GM18508 (cell line): ENCODE data around the gene MAP2K2.
"Not testable (repeated sequence)": the region's sequence is repeated elsewhere in the genome, so short reads cannot be mapped to it uniquely, and the experiment has no call there.

Source experiments
- ATAC-seq: cut with Tn5 transposase; IDR thresholded peaks from one replicate; pipeline ENCODE4 v1.9.1; 2021; ENCODE audit warnings: moderate number of reproducible peaks; ENCODE audit not compliant: insufficient read depth, unreplicated experiment

Gene MAP2K2

DNA sequence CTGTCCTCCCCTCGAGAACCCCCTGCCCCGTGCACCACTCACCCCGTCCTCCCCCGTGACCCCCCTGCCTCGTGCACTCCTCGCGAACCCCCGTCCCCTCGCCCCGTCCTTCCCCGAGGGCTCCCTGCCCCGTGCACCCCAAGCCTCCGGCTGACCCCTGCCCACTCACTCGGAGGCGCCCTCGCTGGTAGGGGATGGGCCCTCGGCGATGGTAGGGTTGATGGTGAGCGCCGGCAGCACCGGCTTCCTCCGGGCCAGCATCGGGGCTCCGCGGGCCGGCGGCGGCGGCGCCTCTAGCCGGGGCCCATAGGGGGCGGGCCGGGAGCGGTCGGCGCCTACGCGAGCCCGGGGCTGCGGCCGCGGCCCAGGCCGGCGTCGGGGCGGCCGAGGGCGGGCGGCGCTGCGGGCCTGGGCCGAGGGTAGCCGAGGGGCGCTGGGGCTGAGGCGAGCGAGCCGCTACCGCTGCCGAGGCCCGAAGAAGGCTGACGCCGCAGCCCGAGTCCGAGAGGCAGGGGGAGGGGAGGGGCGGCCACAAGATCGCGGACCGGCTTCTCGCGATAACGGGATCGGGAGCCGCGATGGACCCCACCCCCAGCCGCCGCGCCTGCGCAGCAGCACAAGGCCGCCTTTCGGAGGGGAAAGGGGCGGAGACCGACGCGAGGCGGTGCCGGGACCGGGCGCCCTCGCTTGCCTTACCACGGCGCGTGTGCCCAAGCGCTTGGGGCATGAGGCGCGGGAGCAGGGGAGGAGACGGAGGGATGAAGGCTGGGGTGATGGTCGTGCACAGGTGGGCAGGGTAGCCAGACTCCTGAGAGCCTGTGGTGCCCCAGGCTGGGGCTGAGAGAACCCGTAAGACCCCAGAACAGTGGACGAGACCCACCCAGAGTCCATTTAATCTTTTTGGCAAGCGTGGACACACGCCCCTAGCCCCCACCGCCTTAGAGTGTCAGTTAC, at the start of gene MAP2K2:
Gene MAP2K2, minus strand, starts transcription at position 508 of the 954 bp plus-strand sequence. Its CDS starts 247 bp downstream, at position 261.
- ATAC-seq, result no peak

- no peak for ATAC-seq
These were observed 49.0 kb upstream of the MAP2K2 start for GRCh38 chr19:4172861-4173473.

DNA sequence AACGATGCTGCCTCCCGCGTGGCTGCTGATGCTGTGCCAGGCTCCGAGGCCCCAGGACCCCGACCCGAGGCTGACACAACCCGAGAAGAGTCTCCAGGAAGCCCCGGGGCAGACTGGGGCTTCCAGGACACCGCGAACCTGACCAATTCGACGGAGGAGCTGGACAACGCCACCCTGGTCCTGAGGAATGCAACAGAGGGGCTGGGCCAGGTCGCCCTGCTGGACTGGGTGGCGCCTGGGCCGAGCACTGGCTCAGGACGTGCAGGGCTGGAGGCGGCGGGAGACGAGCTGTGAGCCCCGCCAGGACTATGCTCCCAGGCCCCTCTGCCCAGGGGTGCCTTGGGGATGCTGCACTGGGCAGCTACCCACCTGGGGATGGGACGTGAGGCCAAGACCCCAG, 47.8 kb upstream of the MAP2K2 start:
- ATAC-seq, result no peak

GRCh38 chr19:4164262-4164661, 40.3 kb upstream of the MAP2K2 start:
- ATAC-seq, result no peak

- no peak for ATAC-seq
These were observed 37.6 kb upstream of the MAP2K2 start for GRCh38 chr19:4161415-4162077.

GRCh38 chr19:4157971-4158370, 34.0 kb upstream of the MAP2K2 start:
- not testable (repeated sequence) for ATAC-seq

GRCh38 chr19:4157164-4157563, 33.2 kb upstream of the MAP2K2 start:
- ATAC-seq, result no peak

GRCh38 chr19:4154571-4155312, 30.8 kb upstream of the MAP2K2 start:
- no peak for ATAC-seq

GRCh38 chr19:4152241-4152998, 28.5 kb upstream of the MAP2K2 start:
- no peak for ATAC-seq

DNA sequence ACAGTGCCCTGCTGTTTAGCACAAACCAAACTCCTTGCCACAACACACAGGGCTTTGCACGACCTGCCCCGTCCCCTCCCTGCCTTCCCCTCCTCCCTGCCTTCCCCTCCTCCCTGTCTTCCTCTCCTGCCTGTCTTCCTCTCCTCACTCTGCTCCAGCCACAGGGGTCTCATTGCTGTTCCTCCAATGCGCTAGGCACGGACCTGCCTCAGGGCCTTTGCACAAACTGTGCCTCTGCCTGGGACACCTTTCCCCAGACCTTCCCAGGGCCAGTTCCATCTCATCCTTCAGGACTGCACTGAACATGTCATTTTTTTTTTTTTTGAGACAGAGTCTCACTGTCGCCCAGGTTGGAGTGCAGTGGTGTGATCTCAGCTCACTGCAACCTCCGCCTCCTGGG, 27.7 kb upstream of the MAP2K2 start:
- no peak for ATAC-seq

DNA sequence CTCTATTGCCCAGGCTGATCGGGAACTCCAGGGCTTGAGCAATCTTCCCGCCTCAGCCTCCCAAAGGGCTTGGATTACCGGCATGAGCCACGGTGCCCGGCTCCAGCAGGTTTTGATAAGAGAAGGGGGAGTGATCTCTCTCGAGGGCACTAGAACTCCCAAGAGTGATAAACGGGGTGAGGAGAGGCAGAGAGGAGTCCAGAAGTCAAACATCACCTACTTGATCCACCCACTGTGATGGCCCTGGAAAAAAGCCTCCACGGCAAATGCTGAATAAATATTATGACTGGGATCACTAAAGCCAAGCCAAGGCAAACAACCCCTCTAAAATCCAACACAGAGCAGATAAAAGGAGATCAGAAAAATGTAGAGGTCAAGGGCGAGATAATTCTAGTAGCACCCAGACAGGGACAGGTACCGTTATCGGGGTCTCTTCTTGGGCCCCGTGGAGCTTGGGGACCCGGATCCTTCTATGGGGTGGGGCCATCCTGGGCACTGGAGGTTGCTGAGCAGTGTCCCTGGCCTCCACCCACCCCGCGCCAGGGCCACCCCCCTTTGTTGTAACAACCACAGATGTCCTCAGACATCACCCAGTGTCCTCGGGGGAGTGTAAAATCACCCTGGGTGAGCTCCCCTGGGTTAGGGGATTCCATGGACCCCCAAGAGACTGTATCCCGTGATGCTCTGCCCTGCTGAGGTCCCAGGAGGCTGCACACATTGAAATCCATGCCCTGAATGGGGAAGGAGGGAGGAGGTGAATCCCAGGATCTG, 25.8 kb upstream of the MAP2K2 start:
- no peak for ATAC-seq

- ATAC-seq, result no peak
These were observed 20.8 kb upstream of the MAP2K2 start for GRCh38 chr19:4144666-4145249.

- not testable (repeated sequence) for ATAC-seq
These were observed 19.0 kb upstream of the MAP2K2 start for GRCh38 chr19:4142916-4143315.

- no peak for ATAC-seq
These were observed 16.4 kb upstream of the MAP2K2 start for GRCh38 chr19:4140237-4140711.

DNA sequence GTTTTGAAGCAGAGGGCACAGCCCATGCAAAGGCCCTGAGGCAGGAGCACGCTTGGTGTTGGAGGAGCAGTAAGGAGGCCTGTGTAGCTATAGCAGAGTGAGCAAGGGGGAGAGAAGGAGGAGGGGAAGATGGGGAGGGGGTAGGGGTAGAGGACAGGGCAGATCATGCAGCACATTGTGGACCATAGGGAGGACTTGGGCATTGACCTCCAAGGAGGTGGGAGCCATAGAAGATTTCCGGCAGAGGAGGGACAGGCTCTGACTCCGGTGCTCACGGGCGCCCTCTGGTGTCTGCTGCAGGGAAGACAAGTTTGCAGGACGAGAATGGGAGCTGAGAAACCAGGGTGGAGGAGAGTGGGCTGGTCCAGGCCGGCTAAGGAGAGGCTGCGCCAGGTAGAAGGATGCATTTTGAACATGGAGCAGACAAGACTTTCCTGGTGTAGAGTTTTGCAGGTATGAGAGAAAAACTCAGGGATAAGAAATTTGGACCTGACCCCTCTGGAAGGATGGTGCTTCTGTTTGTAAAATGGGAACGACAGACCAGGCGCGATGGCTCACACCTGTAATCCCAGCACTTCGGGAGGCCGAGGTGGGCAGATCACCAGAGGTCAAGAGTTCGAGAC, 15.8 kb upstream of the MAP2K2 start:
- ATAC-seq, result no peak

DNA sequence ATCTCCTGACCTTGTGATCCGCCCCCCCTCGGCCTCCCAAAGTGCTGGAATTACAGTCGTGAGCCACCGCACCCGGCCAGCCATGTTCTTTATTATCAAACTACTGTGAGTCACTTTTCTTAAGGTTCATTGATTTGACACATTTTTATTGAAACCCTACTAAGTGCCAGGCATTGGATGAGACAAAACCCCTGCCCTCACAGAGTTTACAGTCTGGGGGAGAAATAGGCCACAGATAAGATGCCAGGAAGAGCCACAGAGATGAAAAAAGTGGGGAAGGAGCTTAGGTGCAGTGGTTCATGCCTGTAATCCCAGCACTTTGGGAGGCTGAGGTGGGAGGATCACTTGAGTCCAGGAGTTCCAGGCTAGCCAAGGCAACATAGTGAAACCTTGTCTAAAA, 14.5 kb upstream of the MAP2K2 start:
- ATAC-seq, result no peak

DNA sequence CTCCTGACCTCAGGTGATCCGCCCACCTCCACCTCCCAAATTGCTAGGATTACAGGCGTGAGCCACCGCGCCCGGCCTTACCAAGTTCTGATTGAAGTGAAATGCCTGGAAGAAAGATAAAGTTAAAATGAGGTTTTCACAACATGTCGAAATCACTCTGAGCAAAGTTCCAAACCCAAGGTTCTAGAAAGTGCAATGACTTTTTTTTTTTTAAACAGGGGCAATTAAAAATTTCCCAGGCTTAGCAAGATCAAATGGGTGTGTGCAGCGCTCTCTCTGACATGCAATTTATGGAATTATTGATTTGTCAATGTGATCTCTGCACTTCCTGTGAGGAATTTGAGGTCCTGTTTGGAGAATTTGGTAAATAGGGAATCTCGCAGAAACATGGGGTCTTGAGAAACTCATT, 12.8 kb upstream of the MAP2K2 start:
- ATAC-seq, result no peak

- not testable (repeated sequence) for ATAC-seq
These were observed 11.5 kb upstream of the MAP2K2 start for GRCh38 chr19:4135386-4135785.
